Transverse colon (tissue), 4 donors: Measurements from ENCODE around the gene ADRA2A. TPM values are rescaled to one million over a fixed set of nuclear protein-coding genes. Genes with fewer than 3 reads are reported as not detected.

Experiments used
- DNase-seq: peaks from one replicate; pipeline ENCODE4 v3.0.0-alpha.2; 2019
- H3K27ac ChIP-seq, 4 donors: fragments of 200-600 bp; sonication (generic); 2 replicates each; pipeline ENCODE4 v1.5.1; 2016 to 2018; ENCODE audit warnings: inconsistent platforms in 4 of 4
- H3K27me3 ChIP-seq: fragments of 200-600 bp; sonication (generic); 2 replicates; pipeline ENCODE4 v1.5.1; 2017; ENCODE audit warnings: inconsistent platforms
- H3K36me3 ChIP-seq, 4 donors: fragments of 200-600 bp; sonication (generic); 2 replicates each; pipeline ENCODE4 v1.5.1; 2017 to 2019; ENCODE audit warnings: inconsistent platforms in 4 of 4
- H3K4me1 ChIP-seq, 4 donors: fragments of 200-600 bp; sonication (generic); 2 replicates each; pipeline ENCODE4 v1.5.1; 2017 to 2020; ENCODE audit warnings: inconsistent platforms in 4 of 4
- H3K4me3 ChIP-seq, 4 donors: fragments of 200-600 bp; sonication (generic); 1 replicate in 1 of 4; 2 replicates in 3 of 4; pipeline versions ENCODE4 v1.5.1 to v1.6.1; 2017 to 2019; ENCODE audit warnings: inconsistent platforms in 4 of 4
- H3K9me3 ChIP-seq, 2 donors: fragments of 200-600 bp; sonication (generic); 2 replicates each; pipeline ENCODE4 v1.5.1; 2017 to 2019; ENCODE audit warnings: inconsistent platforms in 2 of 2
- CTCF ChIP-seq, 5 experiments: fragments of 200-600 bp in 3 of 5; fragments of 450-650 bp in 2 of 5; sonication (generic) in 3 of 5; IDR thresholded peaks; 1 replicate in 2 of 5; 2 replicates in 3 of 5; pipeline ENCODE4 v1.5.1; 2016 to 2017; ENCODE audit warnings: antibody characterized with exemption in 5 of 5, inconsistent platforms in 3 of 5, mild to moderate bottlenecking in 2 of 5, moderate library complexity in 1 of 5
- EP300 ChIP-seq: sonication (generic); formaldehyde crosslinking; IDR thresholded peaks from one replicate; pipeline ENCODE4 v1.6.1; 2017; ENCODE audit warnings: antibody characterized with exemption, low read depth
- POLR2A ChIP-seq: fragments of 450-650 bp; IDR thresholded peaks from one replicate; pipeline ENCODE4 v1.6.1; 2016; ENCODE audit warnings: antibody characterized with exemption, mild to moderate bottlenecking, moderate library complexity
- POLR2AphosphoS5 ChIP-seq, 3 donors: sonication (generic); formaldehyde crosslinking; IDR thresholded peaks; one replicate each; pipeline ENCODE4 v1.6.1; 2016; ENCODE audit warnings: antibody characterized with exemption in 3 of 3
- WGBS, 2 donors: methylation state at CpG; one replicate each; pipeline ENCODE4 v1.1.5; 2018; ENCODE audit warnings: low coverage in 1 of 2; 5-methylcytosine and 5-hydroxymethylcytosine counted together
- in situ Hi-C, 4 donors: fragments of 200-750 bp; cut with MboI; loops; one replicate each; pipeline versions ENCODE4 v1.15.0 to v1.15.1; 2017; ENCODE audit warnings: low sequenced_read_pairs in 3 of 4, low pct_ligation_motif_present in 1 of 4, low pct_unique_long_range_greater_than_20kb in 1 of 4
- intact Hi-C: fragments of 100-400 bp; cut with DNase I; formaldehyde crosslinking; loops from one replicate; pipeline ENCODE4 v1.15.1; 2023; ENCODE audit warnings: low total_unique reads
- total RNA-seq, 4 donors: library from RNA; depleted of rRNA; stranded (reverse); fragments of >200 nt; gene quantifications; one replicate each; pipeline ENCODE4 v1.1.0, GENCODE V29; 2016

ADRA2A gene
- total RNA-seq, 4 donors from 2014 or later: 11.9 to 53.5 (median 17.7) TPM

- H3K9me3 ChIP-seq: peaks cover 19 to 25% of the 10 kb centered on the region in 2 donors
- H3K4me3 ChIP-seq: no peak overlapping the region
- intact Hi-C loops: no loop called here
- H3K4me1 ChIP-seq: no peaks in the 10 kb centered on the region
- no peak for DNase-seq
- in situ Hi-C loops: no loop called here
- no peak overlapping the region for H3K27ac ChIP-seq
- no peaks in the 10 kb centered on the region for H3K27me3 ChIP-seq
- TF ChIP-seq POLR2A (no peak), CTCF (IDR thresholded peaks at IDR 0.05) (peak in 2 of 5 experiments; percentile 10 to 20)
- H3K36me3 ChIP-seq: no peaks in the 10 kb centered on the region
These were observed 39.0 kb upstream of the ADRA2A start for GRCh38 chr10:111037858-111038257.

GRCh38 chr10:111039522-111039921 is 37.3 kb upstream of the ADRA2A start:
- 82 to 87% methylated on average over 1 to 2 of the region's 2 CpGs for WGBS, 2 donors
- TF ChIP-seq POLR2A (no peak), EP300 (no peak), POLR2AphosphoS5 (IDR thresholded peaks at IDR 0.05) (no peak), CTCF (IDR thresholded peaks at IDR 0.05) (no peak)
- no peaks in the 10 kb centered on the region for H3K27me3 ChIP-seq
- DNase-seq: no peak
- H3K4me3 ChIP-seq: no peak overlapping the region
- intact Hi-C loops: no loop called here
- H3K36me3 ChIP-seq: no peaks in the 10 kb centered on the region
- H3K9me3 ChIP-seq: peaks cover 14 to 25% of the 10 kb centered on the region in 2 donors
- in situ Hi-C loops: no loop called here
- H3K27ac ChIP-seq: no peak overlapping the region
- H3K4me1 ChIP-seq: no peaks in the 10 kb centered on the region

- peaks cover 0 to 3% of the 10 kb centered on the region in 2 donors for H3K9me3 ChIP-seq
- H3K4me3 ChIP-seq: no peak overlapping the region
- no peaks in the 10 kb centered on the region for H3K27me3 ChIP-seq
- H3K4me1 ChIP-seq: no peaks in the 10 kb centered on the region
- 33 to 34% methylated on average over 1 of the region's 1 CpG for WGBS, 2 donors
- H3K27ac ChIP-seq: no peak overlapping the region
- TF ChIP-seq CTCF (IDR thresholded peaks at IDR 0.05) (no peak), EP300 (no peak), POLR2A (no peak), POLR2AphosphoS5 (IDR thresholded peaks at IDR 0.05) (no peak)
- intact Hi-C loops: no loop called here
- H3K36me3 ChIP-seq: no peaks in the 10 kb centered on the region
- no peak for DNase-seq
- in situ Hi-C loops: loop anchor here in 1 of 4 donors (25.0 kb wide), 1 partner anchor 530 kb away; no protein-coding TSS in a partner anchor
These were observed 19.8 kb upstream of the ADRA2A start for GRCh38 chr10:111057006-111057405.

GRCh38 chr10:111063471-111063870 is 13.4 kb upstream of the ADRA2A start:
- no peak overlapping the region for H3K27ac ChIP-seq
- TF ChIP-seq POLR2A (no peak), CTCF (IDR thresholded peaks at IDR 0.05) (no peak), POLR2AphosphoS5 (IDR thresholded peaks at IDR 0.05) (no peak), EP300 (no peak)
- in situ Hi-C loops (loop anchor here in 1 of 4 donors (25.0 kb wide), 1 partner anchor 524 kb away; no protein-coding TSS in a partner anchor), intact Hi-C loops (no loop called here)
- H3K4me1 ChIP-seq: no peaks in the 10 kb centered on the region
- no peak for DNase-seq
- no peaks in the 10 kb centered on the region for H3K9me3 ChIP-seq
- H3K4me3 ChIP-seq: no peak overlapping the region
- no peaks in the 10 kb centered on the region for H3K27me3 ChIP-seq
- WGBS, 2 donors: 84% methylated on average over 2 of the region's 2 CpGs
- no peaks in the 10 kb centered on the region for H3K36me3 ChIP-seq
